Activated CD4-positive, alpha-beta T cell treated with anti-CD3 and anti-CD28 coated beads for 36 hours (primary cell): ENCODE results near the gene QRFP. TPM values are rescaled to one million over a fixed set of nuclear protein-coding genes. Genes with fewer than 3 reads are reported as not detected.
"Not testable (repeated sequence)": the region's sequence is repeated elsewhere in the genome, so short reads cannot be mapped to it uniquely, and the experiment has no call there.

Experiments used
- ATAC-seq: fragments of 200-7000 bp; cut with Tn5 transposase; one replicate; pipeline ENCODE4 v1.10.0; 2021; ENCODE audit warnings: mild to moderate bottlenecking, moderate library complexity
- CTCF ChIA-PET: fragments of 350-600 bp; sonication (Branson Sonifier 250); formaldehyde crosslinking; loops from one replicate; lab custom pipeline; 2021; ENCODE audit warnings: antibody characterized with exemption; lab: Charles Lee
- POLR2A ChIA-PET: fragments of 350-600 bp; sonication (Branson Sonifier 250); formaldehyde crosslinking; loops from one replicate; lab custom pipeline; 2021; ENCODE audit warnings: antibody characterized with exemption, inconsistent platforms; lab: Charles Lee
- DNase-seq: peaks from one replicate; pipeline ENCODE4 v3.0.0-alpha.2; 2020
- H3K27ac Mint-ChIP-seq: one replicate; pipeline ENCODE4 v1.8.0; 2021; ENCODE audit warnings: mixed read lengths
- H3K27me3 Mint-ChIP-seq: one replicate; pipeline ENCODE4 v1.8.0; 2021; ENCODE audit warnings: mixed read lengths
- H3K36me3 Mint-ChIP-seq: one replicate; pipeline ENCODE4 v1.8.0; 2021; ENCODE audit warnings: low read depth, mixed read lengths
- H3K4me1 Mint-ChIP-seq: one replicate; pipeline ENCODE4 v1.8.0; 2021; ENCODE audit warnings: mixed read lengths
- H3K4me3 Mint-ChIP-seq: one replicate; pipeline ENCODE4 v1.8.0; 2021; ENCODE audit warnings: mild to moderate bottlenecking, moderate library complexity, mixed read lengths
- H3K9me3 Mint-ChIP-seq: one replicate; pipeline ENCODE4 v1.8.0; 2021; ENCODE audit warnings: low read depth, mixed read lengths
- intact Hi-C, 2 experiments: fragments of 100-400 bp; cut with DNase I in 1 of 2; cut with micrococcal nuclease in 1 of 2; formaldehyde crosslinking; loops; one replicate each; pipeline versions ENCODE4 v1.14.2 to v1.15.1; 2022 to 2024; cut with DNase I, micrococcal nuclease
- total RNA-seq, 2 experiments: library from RNA; stranded (reverse); gene quantifications; one replicate each; pipeline ENCODE4 v1.2.3, GENCODE V29; 2021

The QRFP gene
- total RNA-seq, 2 experiments from 2014 or later = not detected

DNA sequence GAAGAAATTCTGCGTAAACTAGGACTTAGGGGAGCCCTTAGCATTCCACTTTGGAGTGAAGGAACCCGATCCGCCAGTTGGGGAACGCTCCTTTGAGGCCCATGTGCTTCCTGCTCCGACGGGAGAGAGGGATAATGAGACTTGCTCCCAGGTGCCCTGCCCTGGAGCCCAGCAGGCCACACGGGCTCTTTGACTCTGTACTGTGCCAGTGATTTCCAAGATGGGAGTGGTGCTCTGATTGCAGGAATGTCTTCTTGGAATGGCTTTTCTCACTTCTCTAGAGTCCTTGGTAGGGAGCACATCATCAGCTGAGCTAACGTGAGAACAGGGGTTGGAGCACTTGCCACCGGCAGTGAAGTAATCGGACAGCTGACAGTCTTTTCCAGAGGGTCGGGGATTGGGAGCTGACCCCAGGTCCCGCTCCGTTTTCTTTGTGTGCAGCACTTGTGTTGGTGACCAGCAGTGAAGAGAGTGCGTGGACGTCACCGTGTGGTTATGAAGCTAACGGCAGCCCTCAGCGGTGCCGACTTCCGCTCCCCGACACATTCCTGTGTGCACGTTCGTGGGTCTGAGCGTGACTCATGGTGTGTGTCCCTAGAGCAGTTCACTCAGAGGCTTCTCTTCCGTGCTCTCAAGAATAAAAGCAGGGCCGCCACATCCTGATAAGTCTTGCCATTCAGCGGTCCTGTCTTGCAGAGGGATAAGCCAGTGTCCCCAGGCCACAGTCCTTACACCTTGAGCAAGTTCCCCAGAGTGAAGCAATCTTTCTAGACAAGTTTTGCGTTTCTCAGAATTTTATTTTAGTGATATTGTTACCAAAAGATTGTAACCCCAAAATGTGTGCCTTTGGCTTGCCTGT, 35.9 kb downstream of the QRFP start:
- no peaks in the 10 kb centered on the region for H3K4me1 Mint-ChIP-seq
- DNase-seq (no peak), ATAC-seq (no peak)
- H3K4me3 Mint-ChIP-seq = no peak overlapping the region
- H3K9me3 Mint-ChIP-seq = no peaks in the 10 kb centered on the region
- no peak overlapping the region for H3K27ac Mint-ChIP-seq
- H3K27me3 Mint-ChIP-seq = no peaks in the 10 kb centered on the region
- ChIA-PET POLR2A (no interaction called here), CTCF (no interaction called here)
- no peaks in the 10 kb centered on the region for H3K36me3 Mint-ChIP-seq
- intact Hi-C loops = loop anchor here in 1 of 2 experiments (10.0 kb wide), 1 partner anchor 396 kb away; no protein-coding TSS in a partner anchor

DNA sequence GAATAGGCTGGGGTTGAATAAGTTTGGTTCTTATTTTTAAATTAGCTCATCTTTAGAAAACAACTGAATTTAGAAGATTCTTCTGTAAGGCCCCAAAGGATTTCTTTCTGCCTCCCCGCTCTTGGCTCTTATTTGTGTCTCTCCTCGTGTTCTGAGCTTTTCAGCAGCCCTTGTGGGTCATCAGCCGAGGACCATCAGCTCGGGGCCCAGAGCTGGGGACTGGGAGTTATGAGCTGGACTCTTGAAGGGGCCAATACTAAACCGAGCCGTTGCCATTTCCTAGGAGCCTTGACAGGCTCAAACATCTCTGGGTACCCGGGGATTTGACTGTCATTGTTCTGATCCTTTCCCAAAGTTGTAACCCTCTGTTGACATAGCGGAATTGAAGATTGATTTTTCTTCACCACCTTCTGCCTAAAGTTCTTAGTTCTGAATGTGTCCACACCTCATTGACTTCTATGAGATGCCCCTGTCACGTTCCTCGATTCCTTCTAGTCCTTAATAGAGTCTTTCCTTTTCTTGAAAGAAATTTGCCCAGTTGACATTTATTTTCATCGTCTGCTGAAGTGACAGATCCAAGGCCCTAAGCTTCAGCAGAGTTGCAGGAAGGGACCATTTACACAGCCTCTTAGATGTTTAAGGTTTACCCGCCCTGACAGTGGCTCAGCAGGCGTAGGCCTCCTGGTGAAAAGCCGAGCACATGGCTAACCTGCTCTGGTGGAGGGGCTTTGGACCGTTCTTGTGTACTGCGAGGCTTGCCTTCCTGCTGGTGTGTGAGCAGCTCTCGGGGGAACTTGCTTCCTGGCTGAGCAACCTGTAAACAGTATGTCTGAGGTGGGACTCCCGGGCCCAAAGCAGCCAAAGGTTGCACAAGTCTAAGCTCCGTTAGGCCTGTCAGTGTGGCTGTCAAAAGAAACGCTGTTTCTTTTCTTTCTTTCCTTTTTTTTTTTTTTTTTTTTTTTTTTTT, 37.6 kb downstream of the QRFP start:
- H3K4me3 Mint-ChIP-seq = no peak overlapping the region
- H3K4me1 Mint-ChIP-seq = no peaks in the 10 kb centered on the region
- no peak for DNase-seq
- intact Hi-C loops = no loop called here
- ChIA-PET CTCF (interaction anchor here (1.0 to 1.2 kb wide), 3 partner anchors 8 to 158 kb away, joined by 3 to 9 read pairs (median 5); no protein-coding TSS in a partner anchor), POLR2A (interaction anchor here (0.6 kb wide), 2 partner anchors 25 to 103 kb away, joined by 3 read pairs; no protein-coding TSS in a partner anchor)
- no peaks in the 10 kb centered on the region for H3K9me3 Mint-ChIP-seq
- H3K27me3 Mint-ChIP-seq = no peaks in the 10 kb centered on the region
- no peak for ATAC-seq
- H3K36me3 Mint-ChIP-seq = no peaks in the 10 kb centered on the region
- no peak overlapping the region for H3K27ac Mint-ChIP-seq

DNA sequence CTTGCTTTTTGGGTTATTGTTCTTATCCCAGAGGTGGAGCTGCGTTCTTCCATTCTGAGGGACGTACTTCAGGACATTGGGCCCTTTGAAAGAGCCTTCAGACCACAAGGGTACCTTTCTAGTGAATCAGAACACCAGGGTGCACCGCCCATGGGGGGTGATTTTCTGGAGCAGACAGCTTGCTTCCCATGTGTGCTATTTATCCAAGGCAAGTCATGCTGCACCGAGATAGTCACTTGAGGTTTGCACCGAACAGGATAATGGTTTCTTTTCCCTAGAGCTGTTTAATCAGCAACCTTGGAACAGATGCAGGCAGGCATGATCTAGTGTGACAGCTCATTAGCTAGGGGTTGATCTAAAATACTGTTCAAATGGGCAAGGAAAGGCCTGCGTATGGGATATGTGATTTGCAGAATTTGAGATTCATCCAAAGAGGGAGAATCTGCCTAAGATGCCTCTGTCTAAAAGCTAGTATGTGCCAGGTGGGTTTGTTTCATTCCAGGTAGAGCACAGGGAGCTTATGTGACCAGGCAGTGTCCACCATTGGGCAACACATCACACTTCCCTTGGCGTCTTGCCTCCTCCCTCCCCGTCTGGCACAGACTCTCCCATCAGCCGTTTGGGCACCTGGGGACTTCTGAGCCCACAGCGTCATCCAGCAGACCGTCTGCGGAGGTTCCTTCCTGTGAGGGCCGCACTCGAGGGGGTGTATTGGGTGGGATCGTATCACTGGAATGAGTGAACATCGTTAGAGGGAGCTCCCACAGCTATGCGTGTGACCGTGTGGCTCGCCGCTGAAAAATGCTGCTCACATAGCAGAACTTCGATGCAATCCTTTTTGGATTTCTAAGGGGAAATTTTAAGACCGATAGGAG, 38.5 kb downstream of the QRFP start:
- ChIA-PET POLR2A (interaction anchor here (0.6 kb wide), 2 partner anchors 24 to 102 kb away, joined by 3 read pairs; no protein-coding TSS in a partner anchor), CTCF (interaction anchor here (0.6 to 1.2 kb wide), 5 partner anchors 8 to 157 kb away, joined by 3 to 9 read pairs (median 3); no protein-coding TSS in a partner anchor)
- H3K27ac Mint-ChIP-seq = no peak overlapping the region
- H3K27me3 Mint-ChIP-seq = no peaks in the 10 kb centered on the region
- no peaks in the 10 kb centered on the region for H3K9me3 Mint-ChIP-seq
- ATAC-seq (no peak), DNase-seq (no peak)
- intact Hi-C loops = no loop called here
- no peak overlapping the region for H3K4me3 Mint-ChIP-seq
- no peaks in the 10 kb centered on the region for H3K36me3 Mint-ChIP-seq
- H3K4me1 Mint-ChIP-seq = no peaks in the 10 kb centered on the region

DNA sequence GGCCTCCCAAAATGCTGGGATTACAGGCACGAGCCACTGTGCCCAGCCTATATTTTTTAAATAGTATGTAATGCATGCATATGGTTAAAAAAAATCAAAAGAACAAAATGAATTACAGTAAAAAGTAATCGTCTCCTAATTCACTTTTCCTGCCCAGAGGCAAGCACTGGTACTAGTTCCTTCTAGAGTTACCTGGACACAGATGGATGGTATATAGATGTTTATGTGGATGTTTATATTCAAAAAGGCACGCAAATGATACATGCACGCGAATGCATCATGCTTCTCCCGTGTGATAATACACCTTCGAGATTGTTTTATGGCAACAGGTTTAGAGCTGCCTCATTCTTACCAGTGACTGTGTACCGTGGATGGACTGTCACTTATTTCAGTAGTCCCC, 40.1 kb downstream of the QRFP start:
- Mint-ChIP-seq H3K4me1 (no peaks in the 10 kb centered on the region), H3K9me3 (no peaks in the 10 kb centered on the region), H3K4me3 (no peak overlapping the region), H3K36me3 (no peaks in the 10 kb centered on the region), H3K27me3 (no peaks in the 10 kb centered on the region), H3K27ac (no peak overlapping the region)
- POLR2A ChIA-PET = no interaction called here
- DNase-seq = no peak
- no peak for ATAC-seq
- intact Hi-C loops = no loop called here
- CTCF ChIA-PET = interaction anchor here (0.6 kb wide), 1 partner anchor 904 kb away, joined by 4 read pairs; no protein-coding TSS in a partner anchor

DNA sequence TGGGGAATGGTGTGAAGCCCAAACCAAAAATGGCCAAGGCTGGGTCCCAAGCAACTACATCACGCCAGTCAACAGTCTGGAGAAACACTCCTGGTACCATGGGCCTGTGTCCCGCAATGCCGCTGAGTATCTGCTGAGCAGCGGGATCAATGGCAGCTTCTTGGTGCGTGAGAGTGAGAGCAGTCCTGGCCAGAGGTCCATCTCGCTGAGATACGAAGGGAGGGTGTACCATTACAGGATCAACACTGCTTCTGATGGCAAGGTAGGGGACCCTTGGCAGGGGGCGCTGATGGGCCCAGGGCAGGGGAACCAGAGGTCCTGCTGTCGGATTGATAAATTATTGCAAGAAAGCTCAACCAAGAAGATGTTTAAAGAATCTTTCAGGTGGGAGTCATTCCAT, 41.8 kb downstream of the QRFP start:
- DNase-seq (no peak), ATAC-seq (no peak)
- intact Hi-C loops = no loop called here
- CTCF ChIA-PET = interaction anchor here (0.6 to 1.4 kb wide), 3 partner anchors 11 to 15 kb away, joined by 3 to 11 read pairs (median 3); no protein-coding TSS in a partner anchor
- H3K9me3 Mint-ChIP-seq = no peaks in the 10 kb centered on the region
- H3K4me3 Mint-ChIP-seq = no peak overlapping the region
- no peaks in the 10 kb centered on the region for H3K27me3 Mint-ChIP-seq
- no peak overlapping the region for H3K27ac Mint-ChIP-seq
- H3K4me1 Mint-ChIP-seq = peaks cover 2% of the 10 kb centered on the region
- no peaks in the 10 kb centered on the region for H3K36me3 Mint-ChIP-seq
- POLR2A ChIA-PET = no interaction called here

DNA sequence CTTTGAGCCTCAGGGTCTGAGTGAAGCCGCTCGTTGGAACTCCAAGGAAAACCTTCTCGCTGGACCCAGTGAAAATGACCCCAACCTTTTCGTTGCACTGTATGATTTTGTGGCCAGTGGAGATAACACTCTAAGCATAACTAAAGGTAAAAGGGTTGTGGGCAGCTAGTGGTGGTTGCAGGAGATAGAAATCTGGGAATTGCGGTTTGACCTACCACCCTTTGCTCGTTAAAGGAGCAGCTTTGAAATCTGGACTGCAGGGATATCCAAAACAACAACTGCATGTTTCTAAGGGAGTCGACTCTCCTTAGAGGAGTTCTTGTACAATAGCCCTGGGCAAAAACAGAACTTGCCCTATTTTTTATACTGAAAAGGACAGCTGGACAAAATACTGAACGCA, 42.5 kb downstream of the QRFP start:
- Mint-ChIP-seq H3K36me3 (no peaks in the 10 kb centered on the region), H3K9me3 (no peaks in the 10 kb centered on the region), H3K27me3 (no peaks in the 10 kb centered on the region), H3K4me3 (no peak overlapping the region), H3K4me1 (peaks cover 3% of the 10 kb centered on the region), H3K27ac (no peak overlapping the region)
- intact Hi-C loops = no loop called here
- DNase-seq = no peak
- POLR2A ChIA-PET = no interaction called here
- CTCF ChIA-PET = interaction anchor here (1.4 kb wide), 1 partner anchor 12 kb away, joined by 11 read pairs; no protein-coding TSS in a partner anchor
- no peak for ATAC-seq

DNA sequence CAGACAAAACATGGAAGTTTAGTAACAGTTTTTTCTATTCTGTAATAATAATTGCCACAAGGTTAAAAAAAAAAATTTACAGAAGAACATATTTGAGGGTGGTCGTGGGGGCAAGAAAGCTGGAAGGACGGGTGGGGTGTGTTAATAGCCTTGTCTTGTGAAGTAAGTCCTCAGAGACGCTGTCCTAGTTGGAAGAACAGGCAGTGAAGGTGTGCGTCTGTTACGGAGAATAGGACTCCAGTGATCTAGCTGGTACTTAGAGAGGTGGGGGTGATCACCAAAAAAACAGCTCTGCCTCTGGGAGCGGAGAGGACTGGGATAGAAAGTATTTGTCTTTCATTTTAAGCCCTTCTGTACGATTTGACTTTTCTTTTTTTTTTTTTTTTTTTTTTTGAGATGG, 43.8 kb downstream of the QRFP start:
- Mint-ChIP-seq H3K9me3 (no peaks in the 10 kb centered on the region), H3K4me1 (peaks cover 3% of the 10 kb centered on the region), H3K27ac (no peak overlapping the region), H3K4me3 (no peak overlapping the region), H3K27me3 (no peaks in the 10 kb centered on the region), H3K36me3 (no peaks in the 10 kb centered on the region)
- ChIA-PET CTCF (interaction anchor here (0.6 to 1.8 kb wide), 3 partner anchors 10 to 78 kb away, joined by 3 to 5 read pairs (median 3); no protein-coding TSS in a partner anchor), POLR2A (no interaction called here)
- ATAC-seq = no peak
- intact Hi-C loops = no loop called here
- DNase-seq = no peak

DNA sequence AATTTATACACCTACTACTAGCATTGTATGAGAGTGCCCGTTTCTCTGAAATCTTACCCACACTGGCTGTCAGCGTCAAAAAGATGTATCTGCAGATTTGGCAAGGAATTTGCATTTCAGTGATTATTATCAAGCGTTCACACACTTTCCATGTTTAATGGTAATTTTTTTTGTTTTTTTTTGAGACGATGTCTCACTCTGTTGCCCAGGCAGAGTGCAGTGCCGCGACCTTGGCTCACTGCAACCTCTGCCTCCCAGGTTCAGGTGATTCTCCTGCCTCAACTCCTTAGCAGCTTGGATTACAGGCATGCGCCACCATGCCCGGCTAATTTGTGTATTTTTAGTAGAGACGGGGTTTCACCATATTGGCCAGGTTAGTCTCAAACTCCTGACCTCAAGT, 47.3 kb downstream of the QRFP start:
- Mint-ChIP-seq H3K4me3 (no peak overlapping the region), H3K27ac (no peak overlapping the region), H3K27me3 (no peaks in the 10 kb centered on the region), H3K4me1 (peaks cover 5% of the 10 kb centered on the region), H3K36me3 (no peaks in the 10 kb centered on the region), H3K9me3 (no peaks in the 10 kb centered on the region)
- intact Hi-C loops = no loop called here
- CTCF ChIA-PET = no interaction called here
- no peak for ATAC-seq
- POLR2A ChIA-PET = no interaction called here
- DNase-seq = no peak

DNA sequence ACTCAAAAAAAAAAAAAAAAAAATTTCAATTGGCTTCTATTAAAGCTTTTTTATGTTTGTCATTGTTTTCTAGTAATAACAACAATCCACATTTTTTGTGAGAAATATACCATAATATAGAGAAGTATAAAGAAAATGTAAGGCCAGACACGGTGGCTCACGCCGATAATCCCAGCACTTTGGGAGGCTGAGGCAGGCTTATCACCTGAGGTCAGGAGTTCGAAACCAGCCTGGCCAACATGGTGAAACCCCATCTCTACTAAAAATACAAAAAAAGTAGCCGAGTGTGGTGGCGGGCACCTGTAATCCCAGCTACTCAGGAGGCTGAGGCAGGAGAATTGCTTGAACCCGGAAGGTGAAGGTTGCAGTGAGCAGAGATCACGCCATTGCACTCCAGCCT, 48.1 kb downstream of the QRFP start:
- H3K9me3 Mint-ChIP-seq, POLR2A ChIA-PET, DNase-seq, intact Hi-C loops, H3K36me3 Mint-ChIP-seq, H3K4me3 Mint-ChIP-seq, ATAC-seq, H3K4me1 Mint-ChIP-seq, H3K27ac Mint-ChIP-seq, H3K27me3 Mint-ChIP-seq: not testable (repeated sequence)
- CTCF ChIA-PET = interaction anchor here (1.0 kb wide), 1 partner anchor 10 kb away, joined by 3 read pairs; no protein-coding TSS in a partner anchor

DNA sequence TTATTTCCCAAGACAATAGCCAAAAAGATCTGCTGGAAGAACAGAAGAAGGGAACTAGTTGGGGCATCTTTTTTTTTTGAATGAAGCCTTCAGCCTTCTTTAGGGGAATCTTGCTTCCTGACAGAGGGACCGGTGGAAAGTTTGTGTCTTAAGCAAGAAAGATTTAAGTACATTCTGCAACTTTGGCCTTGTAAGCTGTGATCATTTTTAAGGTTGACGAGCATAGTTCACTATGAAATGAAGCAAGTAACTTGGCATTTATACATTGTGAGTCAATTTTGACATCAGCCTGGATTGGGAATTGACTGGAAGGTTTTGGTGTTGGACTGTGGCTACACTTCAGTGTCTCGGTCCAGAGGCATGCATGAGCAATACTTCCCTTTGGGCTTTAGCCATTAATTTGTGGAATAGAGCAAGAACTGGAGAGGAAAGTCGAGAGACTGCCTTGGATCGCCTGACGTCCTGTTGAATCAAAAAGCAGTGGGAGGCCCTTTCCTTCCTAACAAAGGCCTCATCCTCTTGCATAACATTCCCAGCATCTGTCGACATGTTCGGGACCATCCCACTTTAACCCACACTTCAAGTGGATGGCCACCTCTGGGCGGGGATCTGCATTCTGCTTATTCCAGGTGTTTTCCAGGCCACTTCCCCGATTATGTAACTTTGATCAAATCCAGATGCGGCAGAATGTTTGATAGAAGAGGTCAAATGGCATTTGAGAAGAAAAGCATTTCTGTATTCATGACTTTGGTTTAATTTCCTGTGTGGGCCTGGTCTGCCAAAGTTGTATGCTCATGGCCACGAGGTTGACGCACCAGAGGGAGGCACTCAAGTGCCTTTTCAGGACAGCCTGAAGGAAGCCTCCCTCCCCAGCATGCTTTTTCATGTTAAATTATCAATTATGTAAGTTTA, 49.0 kb downstream of the QRFP start:
- no peak overlapping the region for H3K27ac Mint-ChIP-seq
- CTCF ChIA-PET = interaction anchor here (1.0 to 2.7 kb wide), 2 partner anchors 9 to 16 kb away, joined by 3 to 10 read pairs; no protein-coding TSS in a partner anchor

More for the DNA sequence above, 49.0 kb downstream of the QRFP start:
- H3K36me3 Mint-ChIP-seq = no peaks in the 10 kb centered on the region
- POLR2A ChIA-PET = no interaction called here
- no peak for DNase-seq
- no peak for ATAC-seq
- H3K4me3 Mint-ChIP-seq = no peak overlapping the region
- H3K27me3 Mint-ChIP-seq = no peaks in the 10 kb centered on the region
- intact Hi-C loops = no loop called here
- no peaks in the 10 kb centered on the region for H3K9me3 Mint-ChIP-seq
- H3K4me1 Mint-ChIP-seq = peaks cover 11% of the 10 kb centered on the region
